ENCODE measurements around the gene OR1E2. TPM values are rescaled to one million over a fixed set of nuclear protein-coding genes. Genes with fewer than 3 reads are reported as not detected.

OR1E2 gene
- total and polyA plus RNA-seq, 7 donors: not detected

Other genes with a start within 250 kb of the OR1E2 start
- not detected for gene OR1A2, start 236.3 kb downstream of the OR1E2 start, total RNA-seq
- gene OR1A2, start 236.3 kb downstream of the OR1E2 start, polyA plus RNA-seq: not detected
- not detected for gene OR1A1, start 226.2 kb downstream of the OR1E2 start, total RNA-seq
- gene OR1A1, start 226.2 kb downstream of the OR1E2 start, polyA plus RNA-seq: not detected
- gene OR3A1, start 135.5 kb downstream of the OR1E2 start, total RNA-seq: not detected
- gene OR3A1, start 135.5 kb downstream of the OR1E2 start, polyA plus RNA-seq: not detected
- under 1 TPM in 1 of 4 donors, not detected in 3; 0.27 TPM for gene OR3A2, start 47.5 kb downstream of the OR1E2 start, total RNA-seq
- under 1 TPM in 1 of 3 donors, not detected in 2; 0.31 TPM for gene OR3A2, start 47.5 kb downstream of the OR1E2 start, polyA plus RNA-seq
- under 1 TPM in 1 of 4 donors, not detected in 3; 0.33 TPM for gene OR1E1, start 35.4 kb downstream of the OR1E2 start, total RNA-seq
- gene OR1E1, start 35.4 kb downstream of the OR1E2 start, polyA plus RNA-seq: not detected
- gene OR3A3, start 22.5 kb downstream of the OR1E2 start, total RNA-seq: not detected
- not detected for gene OR3A3, start 22.5 kb downstream of the OR1E2 start, polyA plus RNA-seq
- under 1 TPM in 2 of 4 donors, not detected in 2; 0.36 to 0.55 TPM for gene SPATA22, start 38.0 kb upstream of the OR1E2 start, total RNA-seq
- gene SPATA22, start 38.0 kb upstream of the OR1E2 start, polyA plus RNA-seq: under 1 TPM in 1 of 3 donors, not detected in 2; 0.06 TPM
- gene ASPA, start 42.2 kb upstream of the OR1E2 start, total RNA-seq: 1 to 10 TPM in 3 of 4 donors, under 1 TPM in 1; 0.95 to 8.0 (median 2.9) TPM
- 1 to 10 TPM in 2 of 3 donors, under 1 TPM in 1; 0.69 to 1.8 (median 1.1) TPM for gene ASPA, start 42.2 kb upstream of the OR1E2 start, polyA plus RNA-seq
- gene TRPV3, start 124.0 kb upstream of the OR1E2 start, total RNA-seq: 1 to 10 TPM in 1 of 4 donors, under 1 TPM in 3; 0.14 to 3.3 (median 0.26) TPM
- 1 to 10 TPM; 1.8 to 3.2 (median 3.1) TPM for gene TRPV3, start 124.0 kb upstream of the OR1E2 start, polyA plus RNA-seq
- 1 to 10 TPM; 3.5 to 8.0 (median 5.5) TPM for gene TRPV1, start 175.6 kb upstream of the OR1E2 start, total RNA-seq
- 1 to 10 TPM; 2.3 to 5.1 (median 3.0) TPM for gene TRPV1, start 175.6 kb upstream of the OR1E2 start, polyA plus RNA-seq
- 1 to 10 TPM; 5.8 to 8.0 (median 7.0) TPM for gene SHPK, start 202.4 kb upstream of the OR1E2 start, total RNA-seq
- 10 to 100 TPM in 1 of 3 donors, 1 to 10 TPM in 2; 7.8 to 12.7 (median 7.9) TPM for gene SHPK, start 202.4 kb upstream of the OR1E2 start, polyA plus RNA-seq
- 10 to 100 TPM; 13.3 to 26.0 (median 18.0) TPM for gene CTNS, start 202.9 kb upstream of the OR1E2 start, total RNA-seq
- gene CTNS, start 202.9 kb upstream of the OR1E2 start, polyA plus RNA-seq: 1 to 10 TPM; 1.8 to 10.0 (median 6.2) TPM
- 10 to 100 TPM; 58.1 to 92.0 (median 63.5) TPM for gene TAX1BP3, start 234.7 kb upstream of the OR1E2 start, total RNA-seq
- gene TAX1BP3, start 234.7 kb upstream of the OR1E2 start, polyA plus RNA-seq: 100 to 1,000 TPM; 144 to 363 (median 351) TPM
- 10 to 100 TPM in 3 of 4 donors, 1 to 10 TPM in 1; 4.4 to 21.7 (median 15.1) TPM for gene EMC6, start 235.0 kb upstream of the OR1E2 start, total RNA-seq
- gene EMC6, start 235.0 kb upstream of the OR1E2 start, polyA plus RNA-seq: 10 to 100 TPM; 68.5 to 90.5 (median 83.0) TPM